GM12874 (cell line): ENCODE results near the gene MEF2C.

Experiments used
- TF ChIP-seq, protein P1 (sequence below): IDR thresholded peaks from 2 replicates; pipeline ENCODE4 v1.5.1; 2011; ENCODE audit warnings: low read depth, mild to moderate bottlenecking, control low read depth, low read length, moderate library complexity; ENCODE audit not compliant: insufficient read depth

MEF2C gene

DNA sequence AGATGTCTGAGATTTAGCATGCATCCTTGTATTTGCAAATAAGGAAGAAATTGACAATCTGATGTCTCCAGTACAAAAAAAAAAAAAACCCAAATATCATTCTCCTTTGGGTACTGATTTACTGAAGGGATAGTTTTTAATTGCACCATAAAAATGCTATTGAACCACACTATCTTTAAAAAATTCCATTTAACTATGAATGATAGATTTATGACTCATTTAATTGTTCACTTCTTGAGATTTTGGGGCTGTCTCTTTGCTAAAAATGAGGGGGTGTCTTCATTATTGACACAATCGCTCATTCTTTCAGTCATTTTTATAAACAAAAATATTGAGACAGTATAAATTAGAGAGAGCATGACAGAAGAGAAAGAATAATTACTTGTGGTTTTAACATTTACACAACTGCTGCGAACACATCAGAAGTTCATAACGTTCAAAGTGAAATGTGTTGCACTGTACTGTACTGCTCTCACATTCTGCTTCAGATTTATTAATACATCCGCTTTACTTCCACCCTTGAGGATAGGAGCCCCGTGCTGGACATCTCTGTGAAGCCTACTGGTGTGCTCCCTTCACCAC, 142.3 kb downstream of the MEF2C start:
- TF ChIP-seq, protein P1, sequence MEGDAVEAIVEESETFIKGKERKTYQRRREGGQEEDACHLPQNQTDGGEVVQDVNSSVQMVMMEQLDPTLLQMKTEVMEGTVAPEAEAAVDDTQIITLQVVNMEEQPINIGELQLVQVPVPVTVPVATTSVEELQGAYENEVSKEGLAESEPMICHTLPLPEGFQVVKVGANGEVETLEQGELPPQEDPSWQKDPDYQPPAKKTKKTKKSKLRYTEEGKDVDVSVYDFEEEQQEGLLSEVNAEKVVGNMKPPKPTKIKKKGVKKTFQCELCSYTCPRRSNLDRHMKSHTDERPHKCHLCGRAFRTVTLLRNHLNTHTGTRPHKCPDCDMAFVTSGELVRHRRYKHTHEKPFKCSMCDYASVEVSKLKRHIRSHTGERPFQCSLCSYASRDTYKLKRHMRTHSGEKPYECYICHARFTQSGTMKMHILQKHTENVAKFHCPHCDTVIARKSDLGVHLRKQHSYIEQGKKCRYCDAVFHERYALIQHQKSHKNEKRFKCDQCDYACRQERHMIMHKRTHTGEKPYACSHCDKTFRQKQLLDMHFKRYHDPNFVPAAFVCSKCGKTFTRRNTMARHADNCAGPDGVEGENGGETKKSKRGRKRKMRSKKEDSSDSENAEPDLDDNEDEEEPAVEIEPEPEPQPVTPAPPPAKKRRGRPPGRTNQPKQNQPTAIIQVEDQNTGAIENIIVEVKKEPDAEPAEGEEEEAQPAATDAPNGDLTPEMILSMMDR = no peak

DNA sequence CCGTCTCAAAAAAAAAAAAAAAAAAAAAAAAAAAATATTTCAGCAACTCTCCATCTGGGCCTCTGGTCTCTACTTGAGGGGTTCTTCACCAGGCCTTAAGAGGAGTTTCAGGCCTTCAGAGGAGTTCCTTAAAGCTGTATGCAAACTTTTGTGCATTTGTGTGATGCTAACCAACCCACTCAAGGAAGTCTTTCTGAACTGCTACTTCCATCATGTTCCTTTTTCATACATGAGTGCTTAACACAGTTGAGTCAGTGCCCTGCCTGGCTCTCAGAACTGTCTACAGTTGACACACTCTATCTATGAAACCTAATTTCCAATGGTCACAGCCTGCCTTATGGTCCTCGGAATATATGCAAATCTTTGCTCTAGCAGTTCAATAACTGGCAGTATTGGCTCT, 146.5 kb downstream of the MEF2C start:
- TF ChIP-seq, protein P1 = no peak

DNA sequence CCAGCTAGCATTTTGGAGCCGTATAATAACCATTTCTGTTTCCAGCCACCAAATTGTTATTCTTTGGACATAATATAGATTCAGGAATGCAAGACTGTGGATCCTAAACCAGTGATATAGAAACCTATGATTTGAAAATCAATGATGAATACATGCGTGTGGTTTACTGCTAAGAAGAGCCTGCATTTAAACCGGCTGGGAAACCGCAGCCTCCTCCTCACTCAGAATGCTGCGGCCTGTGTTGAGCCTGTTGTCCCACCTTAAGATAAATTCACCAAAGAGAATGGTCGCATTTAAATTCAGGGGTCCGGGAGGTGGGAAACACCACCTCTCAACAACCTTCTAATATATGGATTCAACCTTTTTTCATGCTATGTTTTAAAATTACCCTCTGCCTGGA, 148.0 kb downstream of the MEF2C start:
- TF ChIP-seq, protein P1 = no peak

DNA sequence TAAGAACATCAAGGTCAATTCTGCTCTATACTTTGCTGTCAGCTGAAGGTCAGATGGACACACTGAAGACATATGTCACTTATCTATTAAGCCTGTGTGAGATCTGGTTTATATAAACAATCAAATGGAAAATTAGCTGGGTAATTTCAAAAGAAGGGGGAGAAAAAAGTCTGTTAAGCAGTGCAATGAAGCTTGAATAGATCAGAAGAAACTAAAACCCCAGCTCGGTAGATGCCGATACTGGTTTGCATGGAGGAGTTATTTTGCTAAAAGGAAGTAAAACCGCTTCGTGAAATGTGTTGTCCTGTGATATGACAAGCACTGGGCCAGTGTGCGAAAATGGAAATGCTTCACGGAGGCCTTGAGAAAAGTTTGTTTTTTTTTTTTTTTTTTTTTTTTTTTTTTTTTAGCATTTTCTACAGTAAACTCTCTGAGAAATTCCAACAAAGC, 148.8 kb downstream of the MEF2C start:
- TF ChIP-seq, protein P1 = no peak

DNA sequence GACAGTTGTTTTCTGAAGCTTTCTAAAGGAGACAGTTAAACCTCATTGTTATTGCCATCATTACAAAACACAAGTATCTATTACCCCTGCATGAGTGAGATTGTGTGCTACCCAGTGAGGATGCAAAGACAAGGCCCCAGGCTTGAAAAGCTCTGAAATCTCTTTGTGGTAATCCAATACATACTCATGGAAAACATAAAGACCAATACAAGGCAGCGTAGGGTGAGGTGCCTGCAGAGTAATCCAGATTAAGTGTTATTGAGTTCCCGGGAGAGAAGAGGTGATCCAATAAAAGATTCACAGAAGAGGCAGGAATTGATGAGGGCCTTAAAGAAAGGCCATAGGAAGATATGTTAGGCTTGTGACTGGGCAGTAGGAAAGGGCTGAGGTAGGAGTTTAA, 150.1 kb downstream of the MEF2C start:
- TF ChIP-seq, protein P1 = no peak

DNA sequence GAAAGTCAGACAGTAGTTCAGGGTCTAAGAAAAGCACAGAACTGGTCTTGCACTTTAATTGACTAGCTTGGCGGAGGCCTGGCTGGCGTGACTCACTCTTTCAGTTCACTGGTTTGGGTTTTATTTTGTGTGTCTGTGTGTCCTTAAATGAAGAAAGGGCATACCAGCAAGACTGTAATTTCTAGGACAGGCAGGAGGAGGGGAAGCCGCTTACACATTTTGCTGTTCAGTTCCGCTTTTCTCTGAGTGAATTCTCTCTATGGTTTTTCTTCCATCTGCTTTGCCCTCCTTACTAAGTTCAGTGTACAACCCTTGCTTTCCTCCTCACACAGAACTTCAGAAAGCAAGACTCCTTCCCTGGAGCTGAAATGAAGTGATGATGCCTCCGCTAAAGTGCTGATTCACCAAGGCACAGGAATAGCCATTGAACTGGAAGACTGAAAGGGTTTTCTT, 150.8 kb downstream of the MEF2C start:
- TF ChIP-seq, protein P1 = no peak

DNA sequence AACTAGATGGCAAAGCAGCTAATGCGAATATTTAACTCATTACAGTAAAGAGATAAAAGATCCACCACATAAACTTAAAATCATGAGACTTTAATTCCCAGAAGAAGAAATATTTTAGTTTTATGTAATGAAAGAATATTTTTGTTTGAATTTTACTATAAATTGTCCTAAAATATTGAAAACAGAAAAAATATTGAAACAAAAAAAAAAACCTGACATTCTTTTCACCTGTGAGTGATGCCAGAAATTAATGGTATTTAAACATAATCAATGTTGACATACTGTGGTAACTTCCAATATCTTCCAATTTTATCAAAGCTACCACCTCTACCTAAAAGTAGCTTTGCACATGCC, 153.2 kb downstream of the MEF2C start:
- TF ChIP-seq, protein P1 = no peak
